ENCODE measurements around the gene HSPBAP1.

HSPBAP1 gene

GRCh38 chr3:122784436-122784835 is 9.2 kb downstream of the HSPBAP1 start:
- no peaks in the 10 kb centered on the region for H3K27me3 ChIP-seq (ENCODE audit: low read length)
- TF ChIP-seq EZH2phosphoT487 (conservative IDR thresholded peaks at IDR 0.05; ENCODE audit: low read length) (no peak), CTCF (IDR thresholded peaks at IDR 0.05; ENCODE audit: insufficient read depth, low read length, poor library complexity, severe bottlenecking) (no peak)
- no peaks in the 10 kb centered on the region for H4K20me1 ChIP-seq (ENCODE audit: low read depth, low read length)
- H3K9me2 ChIP-seq (replicated peaks; ENCODE audit: insufficient read depth, low read length): no peaks in the 10 kb centered on the region
- no peaks in the 10 kb centered on the region for H3K36me3 ChIP-seq (ENCODE audit: low read length)
- no peak overlapping the region for H3K9ac ChIP-seq (ENCODE audit: low read length)
- no peaks in the 10 kb centered on the region for H3K9me3 ChIP-seq (ENCODE audit: insufficient read depth, low read length)
- no peak overlapping the region for H3K4me3 ChIP-seq (ENCODE audit: insufficient read depth, low read length, poor library complexity, severe bottlenecking)
- no peaks in the 10 kb centered on the region; the same call in 1 of the 2 replicates for H3K79me2 ChIP-seq (ENCODE audit: insufficient read depth, low read length)
- no peak overlapping the region for H3K27ac ChIP-seq (ENCODE audit: low read depth, low read length)
- H3F3A ChIP-seq (ENCODE audit: insufficient read depth): no peaks in the 10 kb centered on the region
- no peak overlapping the region for H2AFZ ChIP-seq (ENCODE audit: low read depth, low read length, severe bottlenecking)
- no peak overlapping the region for H3K4me2 ChIP-seq (ENCODE audit: low read depth, low read length, poor library complexity, severe bottlenecking)

DNA sequence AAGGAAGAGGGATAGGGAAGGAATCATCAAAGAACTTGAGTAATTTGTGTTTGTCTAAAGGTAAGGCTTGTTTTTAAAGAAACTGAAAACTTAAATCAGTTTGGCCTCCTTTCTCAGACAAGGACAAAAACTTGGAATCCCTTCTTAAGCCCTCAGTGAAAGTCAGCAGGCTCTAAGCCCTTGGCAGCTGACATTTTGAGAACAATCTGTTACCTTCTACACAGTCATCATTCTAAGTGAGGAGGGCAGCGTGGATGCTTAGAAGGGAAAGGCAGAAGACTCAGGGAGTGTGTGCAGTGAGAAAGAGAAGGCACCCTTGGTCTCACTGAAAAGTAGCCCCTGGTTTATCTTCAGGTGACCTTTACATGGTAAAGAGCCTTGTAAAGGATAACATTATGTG is 10.8 kb downstream of the HSPBAP1 start:
- H3K79me2 ChIP-seq (ENCODE audit: insufficient read depth, low read length): no peaks in the 10 kb centered on the region

DNA sequence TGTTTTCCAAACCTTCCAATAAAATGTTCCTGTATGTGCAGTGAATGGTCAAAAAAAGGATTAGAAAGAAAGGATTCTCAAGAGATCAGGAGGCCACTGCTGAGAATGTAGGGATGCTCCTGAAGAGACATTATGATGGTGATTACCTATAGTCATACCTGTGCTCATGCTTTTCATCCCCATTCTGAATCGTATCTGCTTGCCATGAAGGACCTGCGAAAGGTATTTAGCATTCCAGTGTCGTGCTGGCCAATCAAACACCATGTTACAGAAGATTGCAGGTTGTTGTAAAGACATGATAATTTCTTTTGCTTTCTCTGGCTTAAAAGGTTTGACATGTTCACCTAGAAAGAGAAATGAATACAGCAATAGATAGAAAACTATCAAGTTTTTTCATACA is 16.1 kb downstream of the HSPBAP1 start:
- TF ChIP-seq EZH2phosphoT487 (conservative IDR thresholded peaks at IDR 0.05; ENCODE audit: low read length) (no peak), CTCF (IDR thresholded peaks at IDR 0.05; ENCODE audit: insufficient read depth, low read length, poor library complexity, severe bottlenecking) (no peak)
- Histone ChIP-seq H3K27ac (ENCODE audit: low read depth, low read length) (no peak overlapping the region), H3K9ac (ENCODE audit: low read length) (no peak overlapping the region), H3K79me2 (ENCODE audit: insufficient read depth, low read length) (no peaks in the 10 kb centered on the region), H3K36me3 (ENCODE audit: low read length) (no peaks in the 10 kb centered on the region), H3K27me3 (ENCODE audit: low read length) (no peaks in the 10 kb centered on the region), H4K20me1 (ENCODE audit: low read depth, low read length) (no peaks in the 10 kb centered on the region), H3K9me3 (ENCODE audit: insufficient read depth, low read length) (no peaks in the 10 kb centered on the region), H3K9me2 (replicated peaks; ENCODE audit: insufficient read depth, low read length) (no peaks in the 10 kb centered on the region), H3K4me3 (ENCODE audit: insufficient read depth, low read length, poor library complexity, severe bottlenecking) (no peak overlapping the region), H2AFZ (ENCODE audit: low read depth, low read length, severe bottlenecking) (no peak overlapping the region), H3F3A (ENCODE audit: insufficient read depth) (no peaks in the 10 kb centered on the region), H3K4me2 (ENCODE audit: low read depth, low read length, poor library complexity, severe bottlenecking) (no peak overlapping the region)

More for the DNA sequence above, 10.8 kb downstream of the HSPBAP1 start:
- H3K4me2 ChIP-seq (ENCODE audit: low read depth, low read length, poor library complexity, severe bottlenecking): no peak overlapping the region
- H3K36me3 ChIP-seq (ENCODE audit: low read length): no peaks in the 10 kb centered on the region
- no peak for TF ChIP-seq CTCF (IDR thresholded peaks at IDR 0.05; ENCODE audit: insufficient read depth, low read length, poor library complexity, severe bottlenecking)
- TF ChIP-seq EZH2phosphoT487 (conservative IDR thresholded peaks at IDR 0.05; ENCODE audit: low read length): no peak
- H3K4me3 ChIP-seq (ENCODE audit: insufficient read depth, low read length, poor library complexity, severe bottlenecking): no peak overlapping the region
- no peaks in the 10 kb centered on the region for H4K20me1 ChIP-seq (ENCODE audit: low read depth, low read length)
- no peaks in the 10 kb centered on the region for H3K9me2 ChIP-seq (replicated peaks; ENCODE audit: insufficient read depth, low read length)
- H3K9ac ChIP-seq (ENCODE audit: low read length): no peak overlapping the region
- H3F3A ChIP-seq (ENCODE audit: insufficient read depth): no peaks in the 10 kb centered on the region
- no peak overlapping the region for H2AFZ ChIP-seq (ENCODE audit: low read depth, low read length, severe bottlenecking)
- H3K27ac ChIP-seq (ENCODE audit: low read depth, low read length): no peak overlapping the region
- no peaks in the 10 kb centered on the region for H3K9me3 ChIP-seq (ENCODE audit: insufficient read depth, low read length)
- H3K27me3 ChIP-seq (ENCODE audit: low read length): no peaks in the 10 kb centered on the region
